ENCODE data around the gene BTD. TPM values are rescaled to one million over a fixed set of nuclear protein-coding genes. Genes with fewer than 3 reads are reported as not detected.
A peak's percentile ranks its signal among the peaks of the same experiment; 100 is the strongest.
"Not testable (repeated sequence)": the region's sequence is repeated elsewhere in the genome, so short reads cannot be mapped to it uniquely, and the experiment has no call there.

Gene BTD
- total RNA-seq, 1 experiment from 2014 or later: 37.7 TPM

DNA sequence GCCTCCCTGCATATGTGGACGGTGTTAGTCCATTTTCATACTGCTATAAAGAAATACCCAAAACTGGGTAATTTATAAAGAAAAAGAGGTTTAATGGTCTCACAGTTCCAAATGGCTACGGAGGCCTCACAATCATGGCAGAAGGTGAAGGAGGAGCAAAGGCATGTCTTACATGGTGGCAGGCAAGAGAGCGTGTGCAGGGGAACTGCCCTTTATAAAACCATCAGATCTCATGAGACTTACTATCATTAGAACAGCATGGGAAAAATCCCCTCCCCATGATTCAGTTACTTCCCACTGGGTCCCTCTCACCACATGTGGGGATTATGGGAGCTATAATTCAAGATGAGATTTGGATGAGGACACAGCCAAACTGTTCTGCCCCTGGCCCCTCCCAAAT lies 1.3 kb downstream of the BTD start:
- DNase-seq (ENCODE audit: low read depth): not testable (repeated sequence)

- not testable (repeated sequence) for DNase-seq (ENCODE audit: low read depth)
Observed at GRCh38 chr3:15604584-15604983, 3.0 kb downstream of the BTD start.

DNA sequence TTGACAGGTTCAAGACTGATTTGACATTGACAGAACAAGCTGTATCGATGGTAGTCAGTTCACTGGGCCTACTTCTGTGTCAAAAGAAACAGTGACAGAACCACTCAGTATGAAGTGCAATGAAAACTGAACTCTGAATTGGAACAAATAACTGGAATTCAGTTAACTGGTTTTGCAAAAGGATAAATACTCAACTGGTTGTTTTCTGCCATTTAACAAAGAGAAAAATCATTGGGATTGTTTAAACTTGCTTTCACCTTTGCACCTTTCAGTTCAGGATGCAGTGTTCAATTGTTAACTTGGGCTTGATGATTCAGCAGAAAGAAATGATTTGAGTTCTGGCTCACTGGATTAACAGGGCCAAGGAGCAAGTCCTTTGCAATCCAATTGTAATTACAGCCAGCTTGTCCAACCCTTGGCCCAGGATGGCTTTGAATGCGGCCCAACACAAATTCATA lies 4.9 kb downstream of the BTD start:
- DNase-seq (ENCODE audit: low read depth): no peak

- peak; percentile 98 for DNase-seq (ENCODE audit: low read depth)
Observed at GRCh38 chr3:15610082-15610759, 8.7 kb downstream of the BTD start.

DNA sequence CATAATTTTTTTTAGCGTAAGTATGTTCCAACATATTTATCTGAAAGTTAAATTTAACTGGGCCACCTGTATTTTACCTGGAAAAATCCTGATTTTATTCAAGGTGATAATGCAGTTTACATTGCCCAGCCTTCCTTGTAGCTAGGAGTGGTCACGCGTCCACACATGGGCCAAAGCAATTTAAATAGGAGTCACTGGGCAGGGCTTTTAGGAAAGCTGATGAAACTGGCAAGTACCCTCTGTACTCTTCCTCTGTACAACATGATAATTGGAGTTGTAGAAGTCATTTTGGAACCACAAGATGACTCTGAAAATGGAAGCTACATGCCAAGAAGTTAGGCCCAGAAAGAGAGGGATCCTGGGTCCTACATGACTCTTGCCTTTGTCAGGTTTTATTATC lies 9.5 kb downstream of the BTD start:
- DNase-seq (ENCODE audit: low read depth): no peak

- DNase-seq (ENCODE audit: low read depth): no peak
Observed at GRCh38 chr3:15612001-15612400, 10.5 kb downstream of the BTD start.

DNA sequence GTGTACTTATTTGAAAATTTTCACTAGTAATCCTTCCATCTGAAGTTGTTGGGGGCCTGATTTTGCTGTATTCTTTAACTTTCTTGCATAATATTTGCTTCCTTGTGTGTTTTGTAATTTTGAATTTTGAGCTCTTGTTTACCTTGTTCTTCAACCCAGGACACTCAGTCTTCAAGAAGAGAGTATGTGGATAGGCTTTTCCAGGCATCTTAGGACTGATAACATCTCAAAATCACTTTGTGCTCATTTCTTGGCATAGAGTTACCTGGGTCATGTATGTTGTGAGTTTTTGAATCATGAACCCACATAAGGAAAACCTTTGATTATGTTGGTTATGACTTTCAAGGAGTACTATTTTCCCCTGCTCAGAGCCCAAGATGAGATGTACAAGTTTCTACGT lies 13.4 kb downstream of the BTD start:
- DNase-seq (ENCODE audit: low read depth): no peak

DNA sequence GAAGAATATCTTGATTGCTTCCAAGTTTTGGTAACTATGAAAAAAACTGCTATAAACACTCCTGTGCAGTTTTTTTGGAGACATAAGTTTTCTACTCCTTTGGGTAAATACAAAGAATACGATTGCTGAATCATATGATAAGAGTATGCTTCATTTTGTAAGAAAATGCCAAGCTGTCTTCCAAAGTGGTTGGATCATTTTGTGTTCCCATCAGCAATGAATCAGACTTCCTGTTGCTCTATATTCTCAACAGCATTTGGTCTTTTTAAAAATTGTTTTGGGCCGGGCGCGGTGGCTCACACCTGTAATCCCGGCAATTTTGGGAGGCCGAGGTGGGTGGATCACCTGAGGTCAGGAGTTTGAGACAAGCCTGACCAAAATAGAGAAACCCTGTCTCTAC lies 14.5 kb downstream of the BTD start:
- DNase-seq (ENCODE audit: low read depth): no peak

GRCh38 chr3:15619659-15620464 lies 18.3 kb downstream of the BTD start:
- DNase-seq (ENCODE audit: low read depth): not testable (repeated sequence)

DNA sequence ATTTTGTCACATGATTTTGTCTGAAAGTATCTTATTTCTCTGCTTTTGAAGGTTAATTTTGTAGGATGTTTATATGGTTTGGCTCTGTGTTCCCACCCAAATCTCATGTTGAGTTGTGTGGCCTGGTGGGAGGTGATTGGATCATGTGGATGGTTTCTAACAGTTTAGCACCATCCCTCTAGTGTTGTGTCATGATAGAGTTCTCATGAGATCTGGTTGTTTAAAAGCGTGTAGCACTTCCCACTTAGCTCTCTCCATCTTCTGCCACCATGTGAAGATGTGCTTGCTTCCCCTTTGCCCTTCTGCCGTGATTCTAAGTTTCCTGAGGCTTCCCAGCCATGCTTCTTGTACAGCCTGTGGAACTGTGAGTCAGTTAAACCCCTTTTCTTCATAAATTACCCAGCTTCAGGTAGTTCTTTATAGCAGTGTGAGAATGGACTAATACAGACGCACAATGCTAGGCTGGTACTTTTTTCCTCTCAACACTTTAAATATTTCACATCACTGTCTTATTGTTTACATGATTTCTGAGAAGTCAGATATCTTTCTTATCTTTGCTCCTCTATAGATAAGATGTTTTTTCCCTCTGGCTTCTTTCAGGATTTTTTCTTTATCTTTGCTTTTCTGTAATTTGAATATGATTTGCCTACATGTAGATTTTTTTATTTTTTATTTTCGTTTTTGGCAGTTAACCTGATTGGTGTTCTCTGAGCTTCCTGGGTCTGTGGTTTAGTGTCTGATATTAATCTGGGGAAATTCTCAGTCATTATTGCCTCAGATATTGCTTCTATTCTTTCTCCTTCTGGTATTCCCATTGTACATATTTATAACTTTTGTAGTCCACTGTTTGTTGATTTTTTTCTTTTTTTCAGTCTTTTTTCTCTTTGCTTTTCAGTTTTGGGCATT lies 22.2 kb downstream of the BTD start:
- no peak for DNase-seq (ENCODE audit: low read depth)

DNA sequence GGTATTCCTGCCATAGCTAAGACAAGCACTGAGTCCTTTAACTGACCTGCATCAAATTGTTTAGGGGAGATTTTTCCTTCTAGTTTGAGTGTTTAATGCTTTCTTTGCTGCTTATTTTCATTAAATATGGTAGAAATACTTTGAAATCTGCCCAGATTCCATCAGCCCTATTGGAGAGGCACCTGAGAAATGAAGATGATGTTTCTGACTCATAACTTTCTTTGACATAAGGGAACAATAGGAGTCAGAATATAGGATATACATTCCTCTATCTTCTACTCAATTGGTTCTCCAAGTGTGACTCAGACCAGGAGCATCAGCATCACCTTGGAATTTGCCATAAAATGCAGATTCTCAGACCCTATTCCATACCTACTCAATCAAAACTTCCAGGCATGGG lies 27.4 kb downstream of the BTD start:
- no peak for DNase-seq (ENCODE audit: low read depth)

GRCh38 chr3:15629860-15630597 lies 28.5 kb downstream of the BTD start:
- DNase-seq (ENCODE audit: low read depth): peak; percentile 89

- peak; percentile 93 for DNase-seq (ENCODE audit: low read depth)
Observed at GRCh38 chr3:15630646-15631350, 29.3 kb downstream of the BTD start.

DNA sequence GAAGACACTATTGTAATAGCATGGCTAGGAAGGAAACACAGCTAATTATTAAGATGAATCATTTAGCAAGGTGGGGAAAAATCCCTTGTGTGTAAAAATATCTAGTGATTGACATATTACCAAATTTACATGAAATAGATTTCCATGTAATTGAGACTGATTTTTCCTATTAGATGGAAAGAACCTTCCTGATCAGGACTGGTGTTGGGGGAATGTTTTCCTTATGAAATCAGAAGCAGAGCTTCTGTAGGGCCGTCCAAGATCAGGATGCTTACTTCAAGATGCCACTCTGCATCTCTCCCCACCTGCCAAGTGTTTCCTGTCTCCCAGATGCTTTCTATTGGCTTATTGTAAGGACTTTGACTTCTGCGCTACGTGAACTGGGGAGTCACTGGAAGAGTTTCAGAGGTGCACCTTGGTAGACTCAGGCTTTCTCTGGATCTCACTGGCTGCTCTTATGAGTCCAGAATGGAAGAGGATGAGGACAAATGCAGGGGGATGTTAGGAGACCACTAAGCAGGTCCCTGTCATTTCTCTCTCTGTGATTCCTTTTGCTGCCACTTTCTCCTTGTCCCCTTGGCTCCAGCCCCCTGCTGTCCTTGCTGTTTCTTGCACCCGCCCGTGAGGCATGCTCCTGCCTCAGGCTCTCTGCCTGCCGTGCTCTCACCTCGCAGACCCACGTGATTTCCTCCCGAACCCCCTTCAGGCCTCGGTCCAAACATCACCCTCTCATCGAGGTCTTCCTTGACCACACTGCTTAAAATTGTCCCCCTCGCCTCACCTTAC lies 30.1 kb downstream of the BTD start:
- no peak for DNase-seq (ENCODE audit: low read depth)

GRCh38 chr3:15632212-15632580 lies 30.7 kb downstream of the BTD start:
- no peak for DNase-seq (ENCODE audit: low read depth)

DNA sequence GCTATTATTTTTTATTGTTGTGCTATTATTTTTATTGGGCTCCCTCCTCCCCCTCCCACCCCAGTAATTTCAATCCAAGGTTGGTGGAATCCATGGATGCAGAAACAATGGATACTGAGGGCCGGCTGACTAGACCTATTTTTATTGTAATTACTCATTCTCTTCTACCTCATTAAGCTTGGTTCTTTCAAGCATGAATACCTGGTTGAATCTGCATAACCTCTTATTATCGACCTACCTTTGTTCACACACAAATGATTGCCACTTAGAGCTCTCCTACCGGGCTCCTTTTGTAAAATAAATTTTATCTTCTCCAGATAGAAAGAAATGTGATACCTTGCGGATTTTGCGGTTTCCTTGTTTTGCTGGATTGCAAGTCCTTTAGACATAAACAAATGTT lies 31.6 kb downstream of the BTD start:
- DNase-seq (ENCODE audit: low read depth): no peak

DNA sequence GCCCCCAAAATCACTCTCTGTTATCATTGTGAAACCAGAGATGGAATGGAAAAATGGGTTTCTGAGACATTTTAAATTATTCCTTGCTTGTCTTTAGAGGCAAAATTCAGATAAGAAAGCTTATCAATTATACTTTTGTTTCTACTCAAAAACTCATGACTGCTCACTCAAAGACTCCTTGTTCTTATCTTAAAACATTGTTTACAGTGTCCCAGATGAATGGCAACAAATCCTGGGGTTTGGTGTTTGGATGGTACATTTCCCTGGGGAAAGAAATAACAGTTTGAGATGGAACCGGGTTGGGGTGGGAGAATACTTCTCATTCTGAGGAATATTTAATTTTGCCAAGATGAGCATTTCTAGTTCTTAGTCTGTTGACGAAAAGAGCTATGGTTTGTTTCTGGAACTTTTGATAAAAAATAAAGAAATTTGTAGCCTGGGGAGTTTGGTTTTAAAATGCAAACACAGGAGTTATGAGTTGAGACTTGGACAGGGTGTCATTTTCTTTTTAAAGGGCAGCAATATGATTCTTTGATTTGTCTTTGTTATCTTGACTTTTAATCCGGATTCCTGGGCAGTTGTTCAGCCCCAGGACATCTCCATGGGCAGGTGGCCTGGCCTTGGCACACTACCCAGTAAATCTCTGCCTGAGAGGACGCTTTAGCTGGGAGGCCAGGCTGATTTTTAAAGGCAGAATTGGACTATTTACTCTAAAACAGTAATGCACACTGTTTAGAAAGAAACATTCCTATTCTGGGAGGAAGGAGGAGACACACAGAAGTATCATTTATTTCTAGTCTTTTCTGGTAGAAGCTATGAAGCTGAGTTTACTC lies 32.4 kb downstream of the BTD start:
- peak; percentile 91 for DNase-seq (ENCODE audit: low read depth)

DNA sequence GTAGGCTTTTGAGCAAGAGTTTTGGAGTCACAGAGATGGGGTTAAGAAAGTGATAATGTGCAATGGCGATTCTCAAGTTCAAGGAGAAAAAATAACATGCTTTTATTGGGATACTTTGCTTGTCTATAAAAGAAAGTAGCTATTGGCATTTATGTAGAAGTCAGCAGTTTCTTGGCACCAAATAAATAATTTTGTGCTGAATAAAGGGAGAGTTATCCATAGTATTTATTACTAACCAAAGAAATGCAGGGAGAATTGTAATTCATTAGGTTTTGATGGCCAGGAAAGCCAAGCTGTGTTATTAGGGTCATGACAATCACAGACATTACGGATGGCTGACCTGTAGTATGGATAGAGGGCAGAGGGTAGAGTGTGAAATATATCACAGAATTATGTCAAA lies 33.1 kb downstream of the BTD start:
- DNase-seq (ENCODE audit: low read depth): no peak

- peak; percentile 93 for DNase-seq (ENCODE audit: low read depth)
Observed at GRCh38 chr3:15635121-15635661, 33.6 kb downstream of the BTD start.

Data from RPMI7951 (cell line).